ENCODE measurements around the gene TSPAN4.

GRCh38 chr11:826227-826621, 16.4 kb upstream of the TSPAN4 start:
- TF ChIP-seq CTCF (IDR thresholded peaks at IDR 0.05) (no peak), POLR2AphosphoS5 (IDR thresholded peaks at IDR 0.05) (no peak), EP300 (IDR thresholded peaks at IDR 0.05) (no peak), POLR2A (IDR thresholded peaks at IDR 0.05) (no peak)
